GM23338 (cell line): ENCODE results near the gene FCER1G. TPM values are rescaled to one million over a fixed set of nuclear protein-coding genes. Genes with fewer than 3 reads are reported as not detected.

Source experiments
- ATAC-seq: fragments of 200-7000 bp; cut with Tn5 transposase; 3 replicates; pipeline ENCODE4 v1.9.1; 2020
- DNase-seq: peaks from one replicate; pipeline ENCODE4 v3.0.0-alpha.2; 2015; ENCODE audit warnings: low spot score
- H2AFZ ChIP-seq: fragments of 200-600 bp; sonication (generic); 2 replicates; pipeline ENCODE4 v1.8.0; 2016; ENCODE audit warnings: antibody characterized with exemption, mild to moderate bottlenecking, moderate library complexity
- H3F3A ChIP-seq: fragments of 200-600 bp; sonication (generic); replicated peaks from 2 replicates; pipeline ENCODE4 v1.8.0; 2017; ENCODE audit warnings: antibody characterized with exemption, mixed run types, low read depth
- H3K27ac ChIP-seq: fragments of 200-600 bp; sonication (generic); 2 replicates; pipeline ENCODE4 v1.6.1; 2016; ENCODE audit warnings: low read depth
- H3K27me3 ChIP-seq: fragments of 200-600 bp; sonication (generic); 2 replicates; pipeline ENCODE4 v1.8.0; 2016; ENCODE audit warnings: mild to moderate bottlenecking, mixed run types, moderate library complexity; ENCODE audit not compliant: insufficient read depth
- H3K36me3 ChIP-seq: fragments of 200-600 bp; sonication (generic); 2 replicates; pipeline ENCODE4 v1.8.0; 2016; ENCODE audit warnings: mild to moderate bottlenecking; ENCODE audit not compliant: insufficient read depth
- H3K4me1 ChIP-seq: fragments of 200-600 bp; sonication (generic); 2 replicates; pipeline ENCODE4 v1.8.0; 2016; ENCODE audit warnings: mild to moderate bottlenecking, moderate library complexity; ENCODE audit not compliant: insufficient read depth
- H3K4me2 ChIP-seq: fragments of 200-600 bp; sonication (generic); 2 replicates; pipeline ENCODE4 v1.7.1; 2017; ENCODE audit warnings: mixed run types
- H3K4me3 ChIP-seq: fragments of 200-600 bp; sonication (generic); 2 replicates; pipeline ENCODE4 v1.6.1; 2016; ENCODE audit warnings: mixed run types
- H3K79me2 ChIP-seq: fragments of 200-600 bp; sonication (generic); replicated peaks from 2 replicates; pipeline ENCODE4 v1.8.0; 2017; ENCODE audit warnings: mild to moderate bottlenecking; ENCODE audit not compliant: insufficient read depth
- H3K9me2 ChIP-seq: fragments of 200-600 bp; sonication (generic); 2 replicates; pipeline ENCODE4 v1.8.0; 2017; ENCODE audit not compliant: insufficient read depth
- H4K20me1 ChIP-seq: fragments of 200-600 bp; sonication (generic); replicated peaks from 2 replicates; pipeline ENCODE4 v1.8.0; 2017; ENCODE audit warnings: mild to moderate bottlenecking; ENCODE audit not compliant: insufficient read depth
- H3K27ac Mint-ChIP-seq: 2 replicates; pipeline ENCODE4 v1.8.0; 2020; ENCODE audit warnings: inconsistent platforms, mild to moderate bottlenecking, moderate library complexity, mixed read lengths
- H3K27me3 Mint-ChIP-seq: 3 replicates; pipeline ENCODE4 v1.8.0; 2022; ENCODE audit warnings: low read depth, mild to moderate bottlenecking, moderate library complexity, mixed read lengths, inconsistent platforms; ENCODE audit not compliant: insufficient read depth, poor library complexity
- H3K36me3 Mint-ChIP-seq: 3 replicates; pipeline ENCODE4 v1.8.0; 2021; ENCODE audit warnings: low read depth, mild to moderate bottlenecking, inconsistent platforms, moderate library complexity, mixed read lengths
- H3K4me1 Mint-ChIP-seq: 3 replicates; pipeline ENCODE4 v1.8.0; 2020; ENCODE audit warnings: mild to moderate bottlenecking, inconsistent platforms, mixed read lengths
- H3K4me3 Mint-ChIP-seq: 3 replicates; pipeline ENCODE4 v1.8.0; 2021; ENCODE audit warnings: moderate library complexity, mild to moderate bottlenecking, inconsistent platforms, mixed read lengths
- H3K9me3 Mint-ChIP-seq: 3 replicates; pipeline ENCODE4 v1.8.0; 2020; ENCODE audit warnings: moderate library complexity, mild to moderate bottlenecking, inconsistent platforms, mixed read lengths
- CREB1 ChIP-seq: fragments of 250-450 bp; sonication (Bioruptor Pico); IDR thresholded peaks from 2 replicates; pipeline ENCODE4 v1.5.0; 2020; ENCODE audit warnings: low read depth, mild to moderate bottlenecking, moderate library complexity
- EZH2 ChIP-seq: fragments of 200-600 bp; sonication (generic); IDR thresholded peaks from one replicate; pipeline ENCODE4 v1.8.0; 2017; ENCODE audit warnings: antibody characterized with exemption, mild to moderate bottlenecking, low read depth; ENCODE audit not compliant: unreplicated experiment
- EZH2phosphoT487 ChIP-seq: fragments of 200-600 bp; sonication (generic); IDR thresholded peaks from one replicate; pipeline ENCODE4 v1.8.1; 2018; ENCODE audit warnings: antibody characterized with exemption; ENCODE audit not compliant: unreplicated experiment
- JUNB ChIP-seq: IDR thresholded peaks from one replicate; pipeline ENCODE4 v1.6.1; 2016; ENCODE audit warnings: antibody characterized with exemption; ENCODE audit not compliant: unreplicated experiment
- NANOG ChIP-seq: IDR thresholded peaks from 2 replicates; pipeline ENCODE4 v1.6.1; 2016; ENCODE audit warnings: antibody characterized with exemption, borderline replicate concordance
- POLR2AphosphoS5 ChIP-seq: IDR thresholded peaks from 2 replicates; pipeline ENCODE4 v1.6.1; 2016; ENCODE audit warnings: antibody characterized with exemption, low read depth
- STAT1 ChIP-seq: IDR thresholded peaks from one replicate; pipeline ENCODE4 v1.6.1; 2016; ENCODE audit warnings: antibody characterized with exemption; ENCODE audit not compliant: unreplicated experiment
- ZNF114 ChIP-seq: fragments of 250-450 bp; sonication (Bioruptor Pico); IDR thresholded peaks from 2 replicates; pipeline ENCODE4 v1.5.0; 2020; ENCODE audit warnings: mild to moderate bottlenecking, moderate library complexity
- ZNF331 ChIP-seq: fragments of 250-450 bp; sonication (Bioruptor Pico); IDR thresholded peaks from 2 replicates; pipeline ENCODE4 v1.5.0; 2020; ENCODE audit warnings: low read depth, mild to moderate bottlenecking, moderate library complexity
- polyA plus RNA-seq: library from polyadenylated mRNA; unstranded; fragments of >200 nt; fragmentation: Nextera tagmentation; extraction: Ambion mirVana; gene quantifications from 2 replicates; pipeline ENCODE4 v1.2.1, GENCODE V29; 2016
- total RNA-seq: library from RNA; depleted of rRNA; stranded (reverse); fragments of >200 nt; shearing (Covaris generic); gene quantifications from 2 replicates; pipeline ENCODE4 v1.2.3, GENCODE V29; 2014
- TF ChIP-seq, protein P1 (sequence below): fragments of 250-450 bp; sonication (Bioruptor Pico); IDR thresholded peaks from 2 replicates; pipeline ENCODE4 v1.5.0; 2020; ENCODE audit warnings: mild to moderate bottlenecking, moderate library complexity
- TF ChIP-seq, protein P2 (sequence below), 2 experiments: fragments of 200-600 bp in 1 of 2; sonication (generic) in 1 of 2; conservative IDR thresholded peaks; 2 replicates each; pipeline versions ENCODE4 v1.5.1 to v1.6.1; 2016 to 2017; ENCODE audit warnings: antibody characterized with exemption in 2 of 2, low read depth in 2 of 2, mild to moderate bottlenecking in 2 of 2, moderate library complexity in 1 of 2
- TF ChIP-seq, protein P3 (sequence below): IDR thresholded peaks from 2 replicates; pipeline ENCODE4 v1.6.1; 2016; ENCODE audit warnings: antibody characterized with exemption
- TF ChIP-seq, protein P4 (sequence below): IDR thresholded peaks from one replicate; pipeline ENCODE4 v1.6.1; 2018; ENCODE audit warnings: antibody characterized with exemption; ENCODE audit not compliant: unreplicated experiment

FCER1G gene
- total and polyA plus RNA-seq, 2 experiments from 2014 or later: 1.1 TPM; not detected in 1

- DNase-seq (no peak), ATAC-seq (no peak)
- peaks cover 18% of the 10 kb centered on the region for H3K4me1 Mint-ChIP-seq
- H3K4me3 Mint-ChIP-seq: no peak overlapping the region
- Histone ChIP-seq H3K9me2 (no peaks in the 10 kb centered on the region), H3K79me2 (peaks cover 32% of the 10 kb centered on the region), H3K4me3 (no peak overlapping the region), H3K4me2 (no peak overlapping the region), H3K27me3 (no peaks in the 10 kb centered on the region), H3K36me3 (peaks cover 40% of the 10 kb centered on the region), H3F3A (peaks cover 39% of the 10 kb centered on the region), H3K27ac (no peak overlapping the region), H2AFZ (no peak overlapping the region), H4K20me1 (peaks cover 9% of the 10 kb centered on the region; the same call in 1 of the 2 replicates), H3K4me1 (peaks cover 7% of the 10 kb centered on the region)
- no peak overlapping the region for H3K27ac Mint-ChIP-seq
- no peak for TF ChIP-seq NANOG
- no peak for TF ChIP-seq POLR2AphosphoS5
- TF ChIP-seq EZH2: no peak
- no peak for TF ChIP-seq JUNB
- TF ChIP-seq, protein P1, sequence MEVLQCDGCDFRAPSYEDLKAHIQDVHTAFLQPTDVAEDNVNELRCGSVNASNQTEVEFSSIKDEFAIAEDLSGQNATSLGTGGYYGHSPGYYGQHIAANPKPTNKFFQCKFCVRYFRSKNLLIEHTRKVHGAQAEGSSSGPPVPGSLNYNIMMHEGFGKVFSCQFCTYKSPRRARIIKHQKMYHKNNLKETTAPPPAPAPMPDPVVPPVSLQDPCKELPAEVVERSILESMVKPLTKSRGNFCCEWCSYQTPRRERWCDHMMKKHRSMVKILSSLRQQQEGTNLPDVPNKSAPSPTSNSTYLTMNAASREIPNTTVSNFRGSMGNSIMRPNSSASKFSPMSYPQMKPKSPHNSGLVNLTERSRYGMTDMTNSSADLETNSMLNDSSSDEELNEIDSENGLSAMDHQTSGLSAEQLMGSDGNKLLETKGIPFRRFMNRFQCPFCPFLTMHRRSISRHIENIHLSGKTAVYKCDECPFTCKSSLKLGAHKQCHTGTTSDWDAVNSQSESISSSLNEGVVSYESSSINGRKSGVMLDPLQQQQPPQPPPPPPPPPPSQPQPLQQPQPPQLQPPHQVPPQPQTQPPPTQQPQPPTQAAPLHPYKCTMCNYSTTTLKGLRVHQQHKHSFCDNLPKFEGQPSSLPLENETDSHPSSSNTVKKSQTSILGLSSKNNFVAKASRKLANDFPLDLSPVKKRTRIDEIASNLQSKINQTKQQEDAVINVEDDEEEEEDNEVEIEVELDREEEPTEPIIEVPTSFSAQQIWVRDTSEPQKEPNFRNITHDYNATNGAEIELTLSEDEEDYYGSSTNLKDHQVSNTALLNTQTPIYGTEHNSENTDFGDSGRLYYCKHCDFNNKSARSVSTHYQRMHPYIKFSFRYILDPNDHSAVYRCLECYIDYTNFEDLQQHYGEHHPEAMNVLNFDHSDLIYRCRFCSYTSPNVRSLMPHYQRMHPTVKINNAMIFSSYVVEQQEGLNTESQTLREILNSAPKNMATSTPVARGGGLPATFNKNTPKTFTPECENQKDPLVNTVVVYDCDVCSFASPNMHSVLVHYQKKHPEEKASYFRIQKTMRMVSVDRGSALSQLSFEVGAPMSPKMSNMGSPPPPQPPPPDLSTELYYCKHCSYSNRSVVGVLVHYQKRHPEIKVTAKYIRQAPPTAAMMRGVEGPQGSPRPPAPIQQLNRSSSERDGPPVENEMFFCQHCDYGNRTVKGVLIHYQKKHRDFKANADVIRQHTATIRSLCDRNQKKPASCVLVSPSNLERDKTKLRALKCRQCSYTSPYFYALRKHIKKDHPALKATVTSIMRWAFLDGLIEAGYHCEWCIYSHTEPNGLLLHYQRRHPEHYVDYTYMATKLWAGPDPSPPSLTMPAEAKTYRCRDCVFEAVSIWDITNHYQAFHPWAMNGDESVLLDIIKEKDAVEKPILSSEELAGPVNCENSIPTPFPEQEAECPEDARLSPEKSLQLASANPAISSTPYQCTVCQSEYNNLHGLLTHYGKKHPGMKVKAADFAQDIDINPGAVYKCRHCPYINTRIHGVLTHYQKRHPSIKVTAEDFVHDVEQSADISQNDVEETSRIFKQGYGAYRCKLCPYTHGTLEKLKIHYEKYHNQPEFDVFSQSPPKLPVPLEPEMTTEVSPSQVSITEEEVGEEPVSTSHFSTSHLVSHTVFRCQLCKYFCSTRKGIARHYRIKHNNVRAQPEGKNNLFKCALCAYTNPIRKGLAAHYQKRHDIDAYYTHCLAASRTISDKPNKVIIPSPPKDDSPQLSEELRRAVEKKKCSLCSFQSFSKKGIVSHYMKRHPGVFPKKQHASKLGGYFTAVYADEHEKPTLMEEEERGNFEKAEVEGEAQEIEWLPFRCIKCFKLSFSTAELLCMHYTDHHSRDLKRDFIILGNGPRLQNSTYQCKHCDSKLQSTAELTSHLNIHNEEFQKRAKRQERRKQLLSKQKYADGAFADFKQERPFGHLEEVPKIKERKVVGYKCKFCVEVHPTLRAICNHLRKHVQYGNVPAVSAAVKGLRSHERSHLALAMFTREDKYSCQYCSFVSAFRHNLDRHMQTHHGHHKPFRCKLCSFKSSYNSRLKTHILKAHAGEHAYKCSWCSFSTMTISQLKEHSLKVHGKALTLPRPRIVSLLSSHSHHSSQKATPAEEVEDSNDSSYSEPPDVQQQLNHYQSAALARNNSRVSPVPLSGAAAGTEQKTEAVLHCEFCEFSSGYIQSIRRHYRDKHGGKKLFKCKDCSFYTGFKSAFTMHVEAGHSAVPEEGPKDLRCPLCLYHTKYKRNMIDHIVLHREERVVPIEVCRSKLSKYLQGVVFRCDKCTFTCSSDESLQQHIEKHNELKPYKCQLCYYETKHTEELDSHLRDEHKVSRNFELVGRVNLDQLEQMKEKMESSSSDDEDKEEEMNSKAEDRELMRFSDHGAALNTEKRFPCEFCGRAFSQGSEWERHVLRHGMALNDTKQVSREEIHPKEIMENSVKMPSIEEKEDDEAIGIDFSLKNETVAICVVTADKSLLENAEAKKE (CRISPR knock-in tag): no peak
- no peak for TF ChIP-seq EZH2phosphoT487
- TF ChIP-seq STAT1: no peak
- TF ChIP-seq, protein P2, sequence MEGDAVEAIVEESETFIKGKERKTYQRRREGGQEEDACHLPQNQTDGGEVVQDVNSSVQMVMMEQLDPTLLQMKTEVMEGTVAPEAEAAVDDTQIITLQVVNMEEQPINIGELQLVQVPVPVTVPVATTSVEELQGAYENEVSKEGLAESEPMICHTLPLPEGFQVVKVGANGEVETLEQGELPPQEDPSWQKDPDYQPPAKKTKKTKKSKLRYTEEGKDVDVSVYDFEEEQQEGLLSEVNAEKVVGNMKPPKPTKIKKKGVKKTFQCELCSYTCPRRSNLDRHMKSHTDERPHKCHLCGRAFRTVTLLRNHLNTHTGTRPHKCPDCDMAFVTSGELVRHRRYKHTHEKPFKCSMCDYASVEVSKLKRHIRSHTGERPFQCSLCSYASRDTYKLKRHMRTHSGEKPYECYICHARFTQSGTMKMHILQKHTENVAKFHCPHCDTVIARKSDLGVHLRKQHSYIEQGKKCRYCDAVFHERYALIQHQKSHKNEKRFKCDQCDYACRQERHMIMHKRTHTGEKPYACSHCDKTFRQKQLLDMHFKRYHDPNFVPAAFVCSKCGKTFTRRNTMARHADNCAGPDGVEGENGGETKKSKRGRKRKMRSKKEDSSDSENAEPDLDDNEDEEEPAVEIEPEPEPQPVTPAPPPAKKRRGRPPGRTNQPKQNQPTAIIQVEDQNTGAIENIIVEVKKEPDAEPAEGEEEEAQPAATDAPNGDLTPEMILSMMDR (conservative IDR thresholded peaks at IDR 0.05; ENCODE audit: low read depth in 2 of 2): no peak
- TF ChIP-seq, protein P3, sequence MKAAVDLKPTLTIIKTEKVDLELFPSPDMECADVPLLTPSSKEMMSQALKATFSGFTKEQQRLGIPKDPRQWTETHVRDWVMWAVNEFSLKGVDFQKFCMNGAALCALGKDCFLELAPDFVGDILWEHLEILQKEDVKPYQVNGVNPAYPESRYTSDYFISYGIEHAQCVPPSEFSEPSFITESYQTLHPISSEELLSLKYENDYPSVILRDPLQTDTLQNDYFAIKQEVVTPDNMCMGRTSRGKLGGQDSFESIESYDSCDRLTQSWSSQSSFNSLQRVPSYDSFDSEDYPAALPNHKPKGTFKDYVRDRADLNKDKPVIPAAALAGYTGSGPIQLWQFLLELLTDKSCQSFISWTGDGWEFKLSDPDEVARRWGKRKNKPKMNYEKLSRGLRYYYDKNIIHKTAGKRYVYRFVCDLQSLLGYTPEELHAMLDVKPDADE: no peak
- no peak for TF ChIP-seq ZNF331 (CRISPR knock-in tag)
- TF ChIP-seq CREB1 (CRISPR knock-in tag): no peak
- TF ChIP-seq ZNF114: no peak
- TF ChIP-seq, protein P4, sequence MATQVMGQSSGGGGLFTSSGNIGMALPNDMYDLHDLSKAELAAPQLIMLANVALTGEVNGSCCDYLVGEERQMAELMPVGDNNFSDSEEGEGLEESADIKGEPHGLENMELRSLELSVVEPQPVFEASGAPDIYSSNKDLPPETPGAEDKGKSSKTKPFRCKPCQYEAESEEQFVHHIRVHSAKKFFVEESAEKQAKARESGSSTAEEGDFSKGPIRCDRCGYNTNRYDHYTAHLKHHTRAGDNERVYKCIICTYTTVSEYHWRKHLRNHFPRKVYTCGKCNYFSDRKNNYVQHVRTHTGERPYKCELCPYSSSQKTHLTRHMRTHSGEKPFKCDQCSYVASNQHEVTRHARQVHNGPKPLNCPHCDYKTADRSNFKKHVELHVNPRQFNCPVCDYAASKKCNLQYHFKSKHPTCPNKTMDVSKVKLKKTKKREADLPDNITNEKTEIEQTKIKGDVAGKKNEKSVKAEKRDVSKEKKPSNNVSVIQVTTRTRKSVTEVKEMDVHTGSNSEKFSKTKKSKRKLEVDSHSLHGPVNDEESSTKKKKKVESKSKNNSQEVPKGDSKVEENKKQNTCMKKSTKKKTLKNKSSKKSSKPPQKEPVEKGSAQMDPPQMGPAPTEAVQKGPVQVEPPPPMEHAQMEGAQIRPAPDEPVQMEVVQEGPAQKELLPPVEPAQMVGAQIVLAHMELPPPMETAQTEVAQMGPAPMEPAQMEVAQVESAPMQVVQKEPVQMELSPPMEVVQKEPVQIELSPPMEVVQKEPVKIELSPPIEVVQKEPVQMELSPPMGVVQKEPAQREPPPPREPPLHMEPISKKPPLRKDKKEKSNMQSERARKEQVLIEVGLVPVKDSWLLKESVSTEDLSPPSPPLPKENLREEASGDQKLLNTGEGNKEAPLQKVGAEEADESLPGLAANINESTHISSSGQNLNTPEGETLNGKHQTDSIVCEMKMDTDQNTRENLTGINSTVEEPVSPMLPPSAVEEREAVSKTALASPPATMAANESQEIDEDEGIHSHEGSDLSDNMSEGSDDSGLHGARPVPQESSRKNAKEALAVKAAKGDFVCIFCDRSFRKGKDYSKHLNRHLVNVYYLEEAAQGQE: no peak
- H3K36me3 Mint-ChIP-seq: peaks cover 68% of the 10 kb centered on the region
- H3K27me3 Mint-ChIP-seq: peaks cover 1% of the 10 kb centered on the region
- H3K9me3 Mint-ChIP-seq: no peaks in the 10 kb centered on the region
These were observed 8.5 kb upstream of the FCER1G start for GRCh38 chr1:161206411-161207140.
